Activated CD4-positive, alpha-beta T cell treated with anti-CD3 and anti-CD28 coated beads, Interleukin-2, amount 50 U/mL, for 4 hours (primary cell): ENCODE results near the gene TUBB2B.
"Not testable (repeated sequence)": the region's sequence is repeated elsewhere in the genome, so short reads cannot be mapped to it uniquely, and the experiment has no call there.

Experiments used
- DNase-seq, 2 experiments: peaks; one replicate each; pipeline ENCODE4 v3.0.0-alpha.2; 2020

The TUBB2B gene

GRCh38 chr6:3183066-3183465, 44.4 kb downstream of the TUBB2B start:
- no peak for DNase-seq

- no peak for DNase-seq
These were observed 46.3 kb downstream of the TUBB2B start for GRCh38 chr6:3181105-3181504.

- not testable (repeated sequence) for DNase-seq
These were observed 47.5 kb downstream of the TUBB2B start for GRCh38 chr6:3179945-3180344.

DNA sequence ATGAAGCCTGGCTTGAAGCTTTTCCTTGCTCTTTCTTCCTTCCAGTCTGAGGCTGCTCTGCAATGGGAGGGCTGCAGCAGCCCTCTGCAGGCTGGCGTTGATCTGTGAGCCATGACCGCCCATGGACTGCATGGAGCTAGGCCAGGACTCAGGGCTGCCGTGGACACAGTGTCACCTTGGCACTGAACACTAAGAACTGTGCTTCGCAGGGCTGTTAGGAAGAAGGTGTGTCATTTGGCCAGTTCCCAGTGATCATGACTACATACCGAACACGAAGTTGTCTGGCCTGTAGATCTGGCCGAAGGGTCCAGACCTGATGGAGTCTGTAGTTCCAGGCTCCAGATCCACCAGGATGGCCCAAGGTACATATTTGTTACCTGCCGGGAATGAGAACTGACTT, 48.8 kb downstream of the TUBB2B start:
- DNase-seq = not testable (repeated sequence)

GRCh38 chr6:3176562-3177355, 50.7 kb downstream of the TUBB2B start:
- peak; percentile 23 to 32 for DNase-seq

DNA sequence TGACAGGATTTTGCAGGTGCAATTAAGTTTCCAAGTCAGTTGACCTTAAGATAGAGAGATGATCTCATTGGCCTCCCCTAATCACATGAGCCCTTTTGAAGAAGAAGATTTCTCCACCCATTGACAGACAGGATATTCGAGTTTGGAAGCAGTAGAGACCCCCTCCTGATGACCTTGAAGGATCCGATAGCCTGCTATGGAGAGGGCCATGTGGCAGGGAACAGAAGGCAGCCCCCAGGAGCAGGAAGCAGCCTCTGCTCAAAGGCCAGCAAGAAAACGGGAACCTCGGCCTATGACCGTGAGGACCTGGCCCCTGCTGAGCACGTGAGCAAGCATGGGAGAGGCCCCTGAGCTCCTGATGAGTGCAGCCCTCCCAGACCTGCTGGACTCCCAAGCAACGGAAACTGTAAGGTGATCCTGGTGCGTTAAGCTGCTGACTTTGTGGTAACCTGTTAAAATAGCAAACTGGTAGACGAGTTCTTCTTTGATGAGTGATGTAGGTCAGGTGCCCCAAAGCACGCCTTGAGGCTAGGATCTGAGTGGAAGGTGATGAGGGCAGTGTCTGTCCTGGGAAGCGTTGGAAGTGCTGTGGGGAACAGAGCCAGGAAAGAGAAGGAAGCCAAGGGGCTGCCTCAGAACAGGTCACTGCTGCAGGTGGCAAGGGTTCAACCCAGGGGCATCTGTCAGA, 51.6 kb downstream of the TUBB2B start:
- no peak for DNase-seq
